ENCODE data around the gene ADAMTS2. TPM values are rescaled to one million over a fixed set of nuclear protein-coding genes. Genes with fewer than 3 reads are reported as not detected.

The ADAMTS2 gene
- polyA plus RNA-seq, 3 donors = 0.74 to 2.3 TPM; not detected in 1

DNA sequence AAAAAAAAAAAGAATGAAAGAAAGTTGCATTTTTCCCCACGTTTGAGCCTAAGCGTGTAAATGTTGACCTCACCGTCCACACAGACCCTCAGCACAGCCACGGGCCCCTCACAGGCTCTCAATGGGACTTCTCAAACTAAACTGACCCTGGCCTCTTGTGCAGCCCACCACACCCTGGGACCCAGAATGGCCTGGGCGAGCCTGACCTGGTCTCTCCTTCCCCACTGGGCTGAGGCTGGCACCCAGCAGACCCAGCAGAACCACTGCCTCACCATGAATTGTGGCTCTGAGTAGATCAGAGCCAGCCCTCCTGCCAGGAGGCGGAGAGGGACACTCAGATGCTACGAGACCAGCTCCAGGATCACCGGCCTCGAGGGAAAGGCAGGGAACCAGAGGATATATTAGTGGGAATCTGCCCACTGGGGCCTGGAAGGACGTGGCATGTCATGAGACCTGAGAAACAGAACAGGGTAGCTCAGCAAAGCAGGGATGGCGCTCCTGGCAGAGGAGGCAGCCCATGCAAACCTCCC is 160.7 kb downstream of the ADAMTS2 start:
- H3K4me1 Mint-ChIP-seq = no peaks in the 10 kb centered on the region
- H3K27me3 Mint-ChIP-seq (ENCODE audit: low read depth in 3 of 3) = peaks cover 3 to 13% (median 11%) of the 10 kb centered on the region in 3 donors
- H3K27me3 ChIP-seq (ENCODE audit: control insufficient read depth in 2 of 2, insufficient read depth in 2 of 2, low read length in 2 of 2) = peaks cover 0 to 5% of the 10 kb centered on the region in 2 donors
- no peaks in the 10 kb centered on the region for H3K79me2 ChIP-seq (ENCODE audit: insufficient read depth, low read length)
- H3K4me3 ChIP-seq (replicated peaks in 1 of 3; ENCODE audit: low read depth in 2 of 3, low read length in 3 of 3) = no peak overlapping the region
- no peaks in the 10 kb centered on the region for H3K36me3 ChIP-seq (replicated peaks in 1 of 2; ENCODE audit: control insufficient read depth in 1 of 2, insufficient read depth in 2 of 2, low read length in 2 of 2)
- no peak overlapping the region for H3K27ac ChIP-seq (ENCODE audit: low read depth in 1 of 2, low read length in 2 of 2)
- H2AFZ ChIP-seq (ENCODE audit: insufficient read depth, low read depth, low read length, poor library complexity, severe bottlenecking) = no peak overlapping the region
- H3K27ac Mint-ChIP-seq = no peak overlapping the region
- intact Hi-C loops (cut with micrococcal nuclease) = no loop called here
- no peak overlapping the region for H3K9ac ChIP-seq (ENCODE audit: insufficient read depth, low read length, poor library complexity, severe bottlenecking)
- H3K9me3 Mint-ChIP-seq = peaks cover 0 to 11% (median 2%) of the 10 kb centered on the region in 7 donors
- H4K20me1 ChIP-seq (ENCODE audit: insufficient read depth, low read length) = no peaks in the 10 kb centered on the region
- no peak for DNase-seq
- TF ChIP-seq, protein P1, sequence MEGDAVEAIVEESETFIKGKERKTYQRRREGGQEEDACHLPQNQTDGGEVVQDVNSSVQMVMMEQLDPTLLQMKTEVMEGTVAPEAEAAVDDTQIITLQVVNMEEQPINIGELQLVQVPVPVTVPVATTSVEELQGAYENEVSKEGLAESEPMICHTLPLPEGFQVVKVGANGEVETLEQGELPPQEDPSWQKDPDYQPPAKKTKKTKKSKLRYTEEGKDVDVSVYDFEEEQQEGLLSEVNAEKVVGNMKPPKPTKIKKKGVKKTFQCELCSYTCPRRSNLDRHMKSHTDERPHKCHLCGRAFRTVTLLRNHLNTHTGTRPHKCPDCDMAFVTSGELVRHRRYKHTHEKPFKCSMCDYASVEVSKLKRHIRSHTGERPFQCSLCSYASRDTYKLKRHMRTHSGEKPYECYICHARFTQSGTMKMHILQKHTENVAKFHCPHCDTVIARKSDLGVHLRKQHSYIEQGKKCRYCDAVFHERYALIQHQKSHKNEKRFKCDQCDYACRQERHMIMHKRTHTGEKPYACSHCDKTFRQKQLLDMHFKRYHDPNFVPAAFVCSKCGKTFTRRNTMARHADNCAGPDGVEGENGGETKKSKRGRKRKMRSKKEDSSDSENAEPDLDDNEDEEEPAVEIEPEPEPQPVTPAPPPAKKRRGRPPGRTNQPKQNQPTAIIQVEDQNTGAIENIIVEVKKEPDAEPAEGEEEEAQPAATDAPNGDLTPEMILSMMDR (IDR thresholded peaks at IDR 0.05) = no peak
- no peak overlapping the region for H3K4me2 ChIP-seq (replicated peaks; ENCODE audit: extremely low read depth, low read length, poor library complexity, severe bottlenecking)
- H3K4me1 ChIP-seq (ENCODE audit: control insufficient read depth in 1 of 2, insufficient read depth in 2 of 2, low read length in 2 of 2) = no peaks in the 10 kb centered on the region
- 100% methylated on average over 3 of the region's 11 CpGs for WGBS (ENCODE audit: insufficient coverage)
- no peaks in the 10 kb centered on the region for H3K36me3 Mint-ChIP-seq
- H3K4me3 Mint-ChIP-seq = no peak overlapping the region
- no peaks in the 10 kb centered on the region for H3K9me3 ChIP-seq (replicated peaks in 1 of 2; ENCODE audit: control insufficient read depth in 1 of 2, insufficient read depth in 1 of 2, low read length in 2 of 2)

DNA sequence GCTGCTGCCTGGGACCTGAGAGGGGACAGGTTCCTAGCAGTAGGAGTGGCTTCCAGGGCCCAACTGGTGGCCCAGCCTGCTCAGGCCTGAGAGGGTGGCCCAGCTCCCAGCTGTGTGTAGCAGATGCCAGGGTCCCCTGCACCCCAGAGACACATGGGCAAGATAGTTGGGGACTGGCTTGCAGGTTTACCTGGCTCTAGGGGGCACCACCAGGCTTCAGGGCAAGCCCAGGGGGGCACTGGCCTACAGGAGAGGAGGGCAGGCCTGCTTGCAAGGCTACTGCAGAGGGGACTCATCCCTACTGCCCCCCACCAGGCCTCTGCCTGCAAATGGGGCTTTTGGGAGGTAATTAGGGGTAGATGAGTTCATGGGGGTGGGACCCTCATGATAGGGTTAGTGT is 161.8 kb downstream of the ADAMTS2 start:
- no peak overlapping the region for H3K4me3 Mint-ChIP-seq
- no peak overlapping the region for H3K4me3 ChIP-seq (replicated peaks in 1 of 3; ENCODE audit: low read depth in 2 of 3, low read length in 3 of 3)
- H3K4me1 ChIP-seq (ENCODE audit: control insufficient read depth in 1 of 2, insufficient read depth in 2 of 2, low read length in 2 of 2) = no peaks in the 10 kb centered on the region
- no peaks in the 10 kb centered on the region for H3K36me3 ChIP-seq (replicated peaks in 1 of 2; ENCODE audit: control insufficient read depth in 1 of 2, insufficient read depth in 2 of 2, low read length in 2 of 2)
- intact Hi-C loops (cut with micrococcal nuclease) = no loop called here
- H3K27me3 Mint-ChIP-seq (ENCODE audit: low read depth in 3 of 3) = peaks cover 3 to 15% (median 11%) of the 10 kb centered on the region in 3 donors
- H3K79me2 ChIP-seq (ENCODE audit: insufficient read depth, low read length) = no peaks in the 10 kb centered on the region
- H3K9me3 Mint-ChIP-seq = peaks cover 3 to 17% (median 8%) of the 10 kb centered on the region in 7 donors
- H3K36me3 Mint-ChIP-seq = no peaks in the 10 kb centered on the region
- TF ChIP-seq, protein P1 (IDR thresholded peaks at IDR 0.05) = no peak
- H2AFZ ChIP-seq (ENCODE audit: insufficient read depth, low read depth, low read length, poor library complexity, severe bottlenecking) = no peak overlapping the region
- peaks cover 0 to 5% of the 10 kb centered on the region in 2 donors for H3K27me3 ChIP-seq (ENCODE audit: control insufficient read depth in 2 of 2, insufficient read depth in 2 of 2, low read length in 2 of 2)
- no peaks in the 10 kb centered on the region for H3K4me1 Mint-ChIP-seq
- no peak overlapping the region for H3K27ac ChIP-seq (ENCODE audit: low read depth in 1 of 2, low read length in 2 of 2)
- no peak overlapping the region for H3K4me2 ChIP-seq (replicated peaks; ENCODE audit: extremely low read depth, low read length, poor library complexity, severe bottlenecking)
- H4K20me1 ChIP-seq (ENCODE audit: insufficient read depth, low read length) = no peaks in the 10 kb centered on the region
- no peak overlapping the region for H3K27ac Mint-ChIP-seq
- DNase-seq = no peak
- no peaks in the 10 kb centered on the region for H3K9me3 ChIP-seq (replicated peaks in 1 of 2; ENCODE audit: control insufficient read depth in 1 of 2, insufficient read depth in 1 of 2, low read length in 2 of 2)
- no peak overlapping the region for H3K9ac ChIP-seq (ENCODE audit: insufficient read depth, low read length, poor library complexity, severe bottlenecking)
